Endothelial cell of umbilical vein (primary cell): ENCODE results near the gene MREG. TPM values are rescaled to one million over a fixed set of nuclear protein-coding genes. Genes with fewer than 3 reads are reported as not detected.

Experiments used
- BruUV-seq: library from RNA; stranded (reverse); fragments of 400-500 nt; replicated peaks from 2 replicates; lab custom pipeline; 2021; lab: Mats Ljungman, UMichigan
- CTCF ChIA-PET: fragments of 300-600, 350-600 bp; sonication (Branson Sonifier 250); formaldehyde crosslinking; loops from one replicate; lab custom pipeline; 2021; ENCODE audit warnings: antibody characterized with exemption, inconsistent platforms; lab: Charles Lee
- POLR2A ChIA-PET: fragments of 300-600, 350-600 bp; sonication (Branson Sonifier 250); formaldehyde crosslinking; loops from one replicate; lab custom pipeline; 2021; ENCODE audit warnings: antibody characterized with exemption, inconsistent platforms; lab: Charles Lee
- DNase-seq: peaks from one replicate; pipeline ENCODE4 v3.0.0-alpha.2; 2011; ENCODE audit warnings: low read depth, low spot score
- FAIRE-seq: peaks from 2 replicates; lab custom pipeline; 2011; peaks lifted over from hg19 to GRCh38; lab: Jason Lieb, UNC
- H2AFZ ChIP-seq: 2 replicates; pipeline ENCODE4 v1.6.0; 2012; ENCODE audit warnings: low read depth, low read length, control low read depth, inconsistent platforms
- H3K27ac ChIP-seq: 2 replicates; pipeline ENCODE4 v1.5.1; 2011; ENCODE audit warnings: low read depth, mild to moderate bottlenecking, control low read depth, low read length, moderate library complexity; ENCODE audit not compliant: insufficient read depth
- H3K27me3 ChIP-seq, 2 experiments: 2 replicates each; pipeline versions ENCODE4 v1.6.0 to v1.6.1; 2011; ENCODE audit warnings: low read length in 2 of 2, mixed read lengths in 1 of 2; ENCODE audit not compliant: control insufficient read depth in 2 of 2, insufficient read depth in 2 of 2
- H3K36me3 ChIP-seq, 2 experiments: 2 replicates in 1 of 2; 3 replicates in 1 of 2; pipeline ENCODE4 v1.5.1; 2011; ENCODE audit warnings: low read length in 2 of 2, mild to moderate bottlenecking in 1 of 2, moderate library complexity in 1 of 2; ENCODE audit not compliant: control insufficient read depth in 2 of 2, insufficient read depth in 2 of 2; ENCODE audit errors: extremely low read depth in 1 of 2
- H3K4me1 ChIP-seq: 3 replicates; pipeline ENCODE4 v1.5.1; 2011; ENCODE audit warnings: mild to moderate bottlenecking, low read length; ENCODE audit not compliant: control insufficient read depth, insufficient read depth; ENCODE audit errors: extremely low read depth
- H3K4me2 ChIP-seq: 2 replicates; pipeline ENCODE4 v1.6.1; 2011; ENCODE audit warnings: low read length, control low read depth, mixed read lengths; ENCODE audit not compliant: insufficient read depth
- H3K4me3 ChIP-seq, 3 experiments: fragments of 200-600 bp in 1 of 3; sonication (generic), shearing (Covaris generic) in 1 of 3; replicated peaks in 1 of 3; 2 replicates each; pipeline ENCODE4 v1.5.1; 2011 to 2016; ENCODE audit warnings: control low read depth in 3 of 3, low read length in 3 of 3, mild to moderate bottlenecking in 2 of 3, inconsistent platforms in 1 of 3, low read depth in 1 of 3, moderate library complexity in 1 of 3; ENCODE audit not compliant: insufficient read depth in 1 of 3
- H3K79me2 ChIP-seq: 2 replicates; pipeline ENCODE4 v1.6.0; 2012; ENCODE audit warnings: low read length, inconsistent platforms; ENCODE audit not compliant: control insufficient read depth, insufficient read depth
- H3K9ac ChIP-seq: replicated peaks from 2 replicates; pipeline ENCODE3; 2011; ENCODE audit warnings: low read length, control low read depth; ENCODE audit not compliant: insufficient read depth; ENCODE audit errors: extremely low read depth
- H3K9me1 ChIP-seq: replicated peaks from 3 replicates; pipeline ENCODE4 v1.6.0; 2011; ENCODE audit warnings: mild to moderate bottlenecking, low read length; ENCODE audit not compliant: control insufficient read depth, insufficient read depth; ENCODE audit errors: extremely low read depth
- H3K9me3 ChIP-seq: replicated peaks from 2 replicates; pipeline ENCODE4 v1.5.1; 2012; ENCODE audit warnings: low read length, inconsistent platforms; ENCODE audit not compliant: control insufficient read depth, insufficient read depth
- H4K20me1 ChIP-seq: replicated peaks from 2 replicates; pipeline ENCODE3; 2011; ENCODE audit warnings: mild to moderate bottlenecking, low read length; ENCODE audit not compliant: control insufficient read depth, insufficient read depth; ENCODE audit errors: extremely low read depth
- CTCF ChIP-seq, 2 donors: IDR thresholded peaks; 1 replicate in 1 of 2; 2 replicates in 1 of 2; pipeline ENCODE4 v1.5.1; 2011; ENCODE audit warnings: low read length in 2 of 2, mild to moderate bottlenecking in 2 of 2, moderate library complexity in 2 of 2, control low read depth in 1 of 2, inconsistent platforms in 1 of 2, low read depth in 1 of 2; ENCODE audit not compliant: insufficient read depth in 1 of 2; ENCODE audit errors: extremely low read depth in 1 of 2
- EZH2 ChIP-seq: IDR thresholded peaks from 2 replicates; pipeline ENCODE4 v1.6.1; 2012; ENCODE audit warnings: borderline replicate concordance, low read depth, mild to moderate bottlenecking, moderate library complexity, low read length, inconsistent platforms; ENCODE audit not compliant: severe bottlenecking
- FOS ChIP-seq: IDR thresholded peaks from 2 replicates; pipeline ENCODE4 v1.6.1; 2011; ENCODE audit warnings: mild to moderate bottlenecking, low read length, moderate library complexity, borderline replicate concordance; ENCODE audit not compliant: insufficient read depth
- GATA2 ChIP-seq: IDR thresholded peaks from 2 replicates; pipeline ENCODE4 v1.7.0; 2011; ENCODE audit warnings: low read depth, mild to moderate bottlenecking, moderate library complexity, mixed read lengths, low read length; ENCODE audit not compliant: insufficient read length, insufficient read depth
- JUN ChIP-seq: IDR thresholded peaks from 2 replicates; pipeline ENCODE4 v1.6.1; 2011; ENCODE audit warnings: borderline replicate concordance, low read depth; ENCODE audit not compliant: insufficient read length, insufficient read depth
- MYC ChIP-seq: IDR thresholded peaks from one replicate; pipeline ENCODE4 v1.6.1; 2011; ENCODE audit warnings: mild to moderate bottlenecking, low read depth, low read length
- POLR2A ChIP-seq: IDR thresholded peaks from 2 replicates; pipeline ENCODE4 v1.6.1; 2012; ENCODE audit warnings: low read depth, mild to moderate bottlenecking, control low read depth, low read length
- POLR2AphosphoS5 ChIP-seq: IDR thresholded peaks from 2 replicates; pipeline ENCODE4 v1.6.1; 2012; ENCODE audit warnings: low read depth, mild to moderate bottlenecking, control low read depth, low read length, moderate library complexity; ENCODE audit not compliant: insufficient read depth
- dilution Hi-C: fragments of 300-500 bp; cut with MboI; formaldehyde crosslinking; loops from one replicate; pipeline ENCODE4 v1.15.0; 2019; ENCODE audit warnings: low sequenced_read_pairs; ENCODE audit not compliant: extremely low pct_ligation_motif_present
- intact Hi-C: fragments of 100-400 bp; cut with micrococcal nuclease; formaldehyde crosslinking; loops from one replicate; pipeline ENCODE4 v1.10.0; 2022
- polyA plus RNA-seq, 4 experiments: library from polyadenylated mRNA; depleted of rRNA in 3 of 4; stranded (reverse) in 3 of 4; unstranded in 1 of 4; fragments of >200 nt; gene quantifications; 2 replicates each; pipeline versions ENCODE4 v1.2.1 to v1.2.3, GENCODE V29; 2011 to 2012; ENCODE audit warnings: missing spikeins in 1 of 4
- total RNA-seq: library from RNA; stranded (reverse); gene quantifications from 2 replicates; pipeline ENCODE4 v1.2.3, GENCODE V29; 2021
- TF ChIP-seq, protein P1 (sequence below): IDR thresholded peaks from 2 replicates; pipeline ENCODE4 v1.6.1; 2011; ENCODE audit not compliant: insufficient read depth, insufficient read length

MREG gene
- total and polyA plus RNA-seq, 2 donors (not counting 3 experiments of a cell fraction or from before 2014, with no cell fraction given): 0.41 to 3.9 TPM

DNA sequence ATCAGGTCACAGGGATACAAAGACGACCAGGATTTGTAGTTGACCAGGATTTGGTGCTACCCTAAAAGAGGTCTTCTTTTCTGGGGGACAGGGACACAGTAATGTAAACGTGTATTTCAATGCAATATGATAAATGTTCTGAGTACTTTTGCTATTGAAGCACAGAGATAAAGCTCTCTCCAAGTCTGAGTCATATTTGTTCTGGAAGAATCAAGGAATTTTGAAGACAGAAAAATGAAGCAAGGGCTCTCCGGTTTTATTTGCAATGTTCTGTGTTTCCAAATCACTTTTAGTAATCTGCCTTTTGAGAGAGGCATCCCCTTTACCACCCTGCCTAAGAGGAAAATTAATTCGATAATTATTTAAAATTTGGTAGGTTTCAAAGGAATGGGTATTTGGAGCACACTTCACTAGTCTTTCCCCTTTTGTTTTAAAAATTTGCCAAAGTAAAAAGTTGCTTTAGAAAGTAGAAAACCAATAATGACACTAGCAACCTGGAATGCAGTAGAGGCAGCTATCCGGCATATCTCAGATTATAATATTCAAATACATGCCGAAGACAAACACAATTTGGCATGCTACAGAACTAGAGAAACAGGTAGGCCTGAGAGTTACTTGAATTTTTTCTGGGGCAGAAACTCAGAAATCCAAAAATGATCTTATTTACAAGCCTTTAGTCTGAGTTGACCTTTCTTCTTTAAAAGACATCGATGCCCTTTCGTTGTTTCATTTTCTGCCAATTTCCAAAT lies 82.7 kb downstream of the MREG start:
- no peaks in the 10 kb centered on the region for H3K36me3 ChIP-seq
- no peak overlapping the region for H3K27ac ChIP-seq
- no peaks in the 10 kb centered on the region for H3K4me1 ChIP-seq
- H3K9me3 ChIP-seq: no peaks in the 10 kb centered on the region
- no peak overlapping the region for H3K4me3 ChIP-seq
- no peaks in the 10 kb centered on the region for H3K79me2 ChIP-seq
- FAIRE-seq (no peak), DNase-seq (no peak)
- no peaks in the 10 kb centered on the region for H4K20me1 ChIP-seq
- H3K9ac ChIP-seq: no peak overlapping the region
- intact Hi-C loops: loop anchor here (1.0 to 10.0 kb wide), 5 partner anchors 476 to 1998 kb away; partner anchors contain the start of gene BARD1
- no TSS peak for BruUV-seq
- ChIA-PET CTCF (interaction anchor here (0.5 to 3.4 kb wide), 77 partner anchors 9 to 1996 kb away, joined by 3 to 54 read pairs (median 4); partner anchors contain the start of gene ATIC), POLR2A (interaction anchor here (0.5 kb wide), 1 partner anchor 519 kb away, joined by 4 read pairs; no protein-coding TSS in a partner anchor)
- H3K4me2 ChIP-seq: no peak overlapping the region
- no peaks in the 10 kb centered on the region for H3K9me1 ChIP-seq
- dilution Hi-C loops: no loop called here
- H3K27me3 ChIP-seq: peaks cover 0 to 2% of the 10 kb centered on the region in 2 experiments
- no peak overlapping the region for H2AFZ ChIP-seq
- TF ChIP-seq CTCF (IDR thresholded peaks at IDR 0.05; ENCODE audit: extremely low read depth in 1 of 2, insufficient read depth in 1 of 2, low read depth in 1 of 2, low read length in 2 of 2) (no peak), FOS (no peak), EZH2 (no peak), POLR2A (no peak), MYC (no peak), JUN (no peak), POLR2AphosphoS5 (no peak), GATA2 (no peak)
- TF ChIP-seq, protein P1, sequence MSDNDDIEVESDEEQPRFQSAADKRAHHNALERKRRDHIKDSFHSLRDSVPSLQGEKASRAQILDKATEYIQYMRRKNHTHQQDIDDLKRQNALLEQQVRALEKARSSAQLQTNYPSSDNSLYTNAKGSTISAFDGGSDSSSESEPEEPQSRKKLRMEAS: no peak
